Panc1 (cell line): ENCODE data around the gene MKLN1. TPM values are rescaled to one million over a fixed set of nuclear protein-coding genes. Genes with fewer than 3 reads are reported as not detected.

Experiments
- ATAC-seq: fragments of 200-7000 bp; cut with Tn5 transposase; 2 replicates; pipeline ENCODE4 v1.9.1; 2020; ENCODE audit warnings: mild to moderate bottlenecking, moderate library complexity
- BruUV-seq: library from RNA; stranded (reverse); fragments of 400-500 nt; replicated peaks from 2 replicates; lab custom pipeline; 2021; lab: Mats Ljungman, UMichigan
- CTCF ChIA-PET: fragments of 300-600 bp; sonication (Branson Sonifier 250); formaldehyde crosslinking; loops from one replicate; lab custom pipeline; 2022; ENCODE audit warnings: antibody characterized with exemption; lab: Charles Lee
- POLR2A ChIA-PET: fragments of 300-600 bp; sonication (Branson Sonifier 250); formaldehyde crosslinking; loops from one replicate; lab custom pipeline; 2022; ENCODE audit warnings: antibody characterized with exemption; lab: Charles Lee
- DNase-seq: peaks from one replicate; pipeline ENCODE4 v3.0.0-alpha.2; 2010; ENCODE audit warnings: low read depth, low spot score
- H3K27ac ChIP-seq: 2 replicates; pipeline ENCODE4 v1.5.1; 2011; ENCODE audit warnings: mild to moderate bottlenecking, low read length, inconsistent platforms
- H3K27me3 ChIP-seq: fragments of 200-500 bp; sonication (Bioruptor generic); 2 replicates; pipeline ENCODE4 v1.6.0; 2014; ENCODE audit warnings: low read length, inconsistent platforms; ENCODE audit not compliant: control insufficient read depth, insufficient read depth
- H3K36me3 ChIP-seq: fragments of 200-500 bp; sonication (Bioruptor generic); 2 replicates; pipeline ENCODE4 v1.5.1; 2014; ENCODE audit warnings: inconsistent platforms, mild to moderate bottlenecking, low read length, moderate library complexity; ENCODE audit not compliant: control insufficient read depth, insufficient read depth
- H3K4me1 ChIP-seq: 2 replicates; pipeline ENCODE4 v1.5.1; 2011; ENCODE audit warnings: inconsistent platforms, mild to moderate bottlenecking, low read length, moderate library complexity; ENCODE audit not compliant: control insufficient read depth, insufficient read depth
- H3K4me3 ChIP-seq, 2 experiments: 2 replicates each; pipeline ENCODE4 v1.5.1; 2011 to 2012; ENCODE audit warnings: low read depth in 2 of 2, low read length in 2 of 2, mild to moderate bottlenecking in 2 of 2, inconsistent platforms in 1 of 2, moderate library complexity in 1 of 2
- H3K9me3 ChIP-seq: fragments of 200-500 bp; sonication (Bioruptor generic); 2 replicates; pipeline ENCODE4 v1.5.1; 2014; ENCODE audit warnings: low read depth, mild to moderate bottlenecking, inconsistent platforms, low read length, moderate library complexity; ENCODE audit not compliant: control insufficient read depth, insufficient read depth
- POLR2AphosphoS5 ChIP-seq: IDR thresholded peaks from 2 replicates; pipeline ENCODE4 v1.6.1; 2012; ENCODE audit warnings: mild to moderate bottlenecking, low read depth, low read length, moderate library complexity
- SIN3A ChIP-seq: IDR thresholded peaks from 2 replicates; pipeline ENCODE4 v1.6.1; 2012; ENCODE audit warnings: low read depth, mild to moderate bottlenecking, low read length, moderate library complexity, borderline replicate concordance; ENCODE audit not compliant: insufficient read depth
- TCF7L2 ChIP-seq: IDR thresholded peaks from 2 replicates; pipeline ENCODE4 v1.6.1; 2011; ENCODE audit warnings: mild to moderate bottlenecking, low read depth, low read length, inconsistent platforms
- in situ Hi-C: cut with HindIII; loops from 2 replicates; pipeline ENCODE4 v1.10.0; 2016; ENCODE audit warnings: low sequenced_read_pairs, low pct_unique_long_range_greater_than_20kb
- intact Hi-C: fragments of 100-400 bp; cut with micrococcal nuclease; formaldehyde crosslinking; loops from one replicate; pipeline ENCODE4 v1.10.0; 2022; ENCODE audit not compliant: unreplicated experiment
- total RNA-seq: library from RNA; stranded (reverse); gene quantifications from one replicate; pipeline ENCODE4 v1.2.1, GENCODE V29; 2021; ENCODE audit not compliant: unreplicated experiment
- TF ChIP-seq, protein P1 (sequence below): fragments of 450-650 bp; IDR thresholded peaks from 2 replicates; pipeline ENCODE4 v1.5.1; 2017; ENCODE audit warnings: mild to moderate bottlenecking
- TF ChIP-seq, protein P2 (sequence below), 2 experiments: IDR thresholded peaks; 2 replicates each; pipeline ENCODE4 v1.6.1; 2011 to 2012; ENCODE audit warnings: low read depth in 2 of 2, control low read depth in 1 of 2, low read length in 1 of 2, mild to moderate bottlenecking in 1 of 2, moderate library complexity in 1 of 2; ENCODE audit not compliant: insufficient read depth in 1 of 2

Gene MKLN1
- total RNA-seq, 1 experiment from 2014 or later, result 46.4 TPM

- no peak for DNase-seq
Measured at GRCh38 chr7:131357282-131357880, 29.7 kb downstream of the MKLN1 start.

GRCh38 chr7:131358636-131359035 is 31.0 kb downstream of the MKLN1 start:
- Histone ChIP-seq H3K4me1 (peaks cover 40% of the 10 kb centered on the region), H3K9me3 (no peaks in the 10 kb centered on the region), H3K27me3 (no peaks in the 10 kb centered on the region), H3K36me3 (no peaks in the 10 kb centered on the region), H3K4me3 (no peak overlapping the region), H3K27ac (no peak overlapping the region)
- DNase-seq, result no peak
- in situ Hi-C loops (no loop called here), intact Hi-C loops (no loop called here)
- ChIA-PET POLR2A (interaction anchor here (0.6 kb wide), 1 partner anchor 85 kb away, joined by 3 read pairs; no protein-coding TSS in a partner anchor), CTCF (no interaction called here)
- BruUV-seq, result no TSS peak
- ATAC-seq, result no peak
- TF ChIP-seq, protein P1, sequence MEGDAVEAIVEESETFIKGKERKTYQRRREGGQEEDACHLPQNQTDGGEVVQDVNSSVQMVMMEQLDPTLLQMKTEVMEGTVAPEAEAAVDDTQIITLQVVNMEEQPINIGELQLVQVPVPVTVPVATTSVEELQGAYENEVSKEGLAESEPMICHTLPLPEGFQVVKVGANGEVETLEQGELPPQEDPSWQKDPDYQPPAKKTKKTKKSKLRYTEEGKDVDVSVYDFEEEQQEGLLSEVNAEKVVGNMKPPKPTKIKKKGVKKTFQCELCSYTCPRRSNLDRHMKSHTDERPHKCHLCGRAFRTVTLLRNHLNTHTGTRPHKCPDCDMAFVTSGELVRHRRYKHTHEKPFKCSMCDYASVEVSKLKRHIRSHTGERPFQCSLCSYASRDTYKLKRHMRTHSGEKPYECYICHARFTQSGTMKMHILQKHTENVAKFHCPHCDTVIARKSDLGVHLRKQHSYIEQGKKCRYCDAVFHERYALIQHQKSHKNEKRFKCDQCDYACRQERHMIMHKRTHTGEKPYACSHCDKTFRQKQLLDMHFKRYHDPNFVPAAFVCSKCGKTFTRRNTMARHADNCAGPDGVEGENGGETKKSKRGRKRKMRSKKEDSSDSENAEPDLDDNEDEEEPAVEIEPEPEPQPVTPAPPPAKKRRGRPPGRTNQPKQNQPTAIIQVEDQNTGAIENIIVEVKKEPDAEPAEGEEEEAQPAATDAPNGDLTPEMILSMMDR, result no peak
- no peak for TF ChIP-seq SIN3A
- TF ChIP-seq POLR2AphosphoS5, result no peak
- no peak for TF ChIP-seq TCF7L2
- TF ChIP-seq, protein P2, sequence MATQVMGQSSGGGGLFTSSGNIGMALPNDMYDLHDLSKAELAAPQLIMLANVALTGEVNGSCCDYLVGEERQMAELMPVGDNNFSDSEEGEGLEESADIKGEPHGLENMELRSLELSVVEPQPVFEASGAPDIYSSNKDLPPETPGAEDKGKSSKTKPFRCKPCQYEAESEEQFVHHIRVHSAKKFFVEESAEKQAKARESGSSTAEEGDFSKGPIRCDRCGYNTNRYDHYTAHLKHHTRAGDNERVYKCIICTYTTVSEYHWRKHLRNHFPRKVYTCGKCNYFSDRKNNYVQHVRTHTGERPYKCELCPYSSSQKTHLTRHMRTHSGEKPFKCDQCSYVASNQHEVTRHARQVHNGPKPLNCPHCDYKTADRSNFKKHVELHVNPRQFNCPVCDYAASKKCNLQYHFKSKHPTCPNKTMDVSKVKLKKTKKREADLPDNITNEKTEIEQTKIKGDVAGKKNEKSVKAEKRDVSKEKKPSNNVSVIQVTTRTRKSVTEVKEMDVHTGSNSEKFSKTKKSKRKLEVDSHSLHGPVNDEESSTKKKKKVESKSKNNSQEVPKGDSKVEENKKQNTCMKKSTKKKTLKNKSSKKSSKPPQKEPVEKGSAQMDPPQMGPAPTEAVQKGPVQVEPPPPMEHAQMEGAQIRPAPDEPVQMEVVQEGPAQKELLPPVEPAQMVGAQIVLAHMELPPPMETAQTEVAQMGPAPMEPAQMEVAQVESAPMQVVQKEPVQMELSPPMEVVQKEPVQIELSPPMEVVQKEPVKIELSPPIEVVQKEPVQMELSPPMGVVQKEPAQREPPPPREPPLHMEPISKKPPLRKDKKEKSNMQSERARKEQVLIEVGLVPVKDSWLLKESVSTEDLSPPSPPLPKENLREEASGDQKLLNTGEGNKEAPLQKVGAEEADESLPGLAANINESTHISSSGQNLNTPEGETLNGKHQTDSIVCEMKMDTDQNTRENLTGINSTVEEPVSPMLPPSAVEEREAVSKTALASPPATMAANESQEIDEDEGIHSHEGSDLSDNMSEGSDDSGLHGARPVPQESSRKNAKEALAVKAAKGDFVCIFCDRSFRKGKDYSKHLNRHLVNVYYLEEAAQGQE (IDR thresholded peaks at IDR 0.05; ENCODE audit: insufficient read depth in 1 of 2, low read depth in 2 of 2, low read length in 1 of 2), result no peak

More at GRCh38 chr7:131357282-131357880, 29.7 kb downstream of the MKLN1 start:
- no peak overlapping the region for H3K27ac ChIP-seq
- in situ Hi-C loops (no loop called here), intact Hi-C loops (no loop called here)
- no peaks in the 10 kb centered on the region for H3K9me3 ChIP-seq
- no TSS peak for BruUV-seq
- no peaks in the 10 kb centered on the region for H3K36me3 ChIP-seq
- H3K4me1 ChIP-seq, result peaks cover 31% of the 10 kb centered on the region
- ChIA-PET POLR2A (interaction anchor here (0.6 kb wide), 1 partner anchor 56 kb away, joined by 5 read pairs; no protein-coding TSS in a partner anchor), CTCF (no interaction called here)
- TF ChIP-seq, protein P1, result no peak
- TF ChIP-seq, protein P2 (IDR thresholded peaks at IDR 0.05; ENCODE audit: insufficient read depth in 1 of 2, low read depth in 2 of 2, low read length in 1 of 2), result no peak
- TF ChIP-seq SIN3A (no peak), TCF7L2 (no peak), POLR2AphosphoS5 (no peak)
- peak; percentile 53 for ATAC-seq
- no peak overlapping the region for H3K4me3 ChIP-seq
- no peaks in the 10 kb centered on the region for H3K27me3 ChIP-seq
